Neural cell (in vitro differentiated cells): ENCODE data around the gene SENP8. TPM values are rescaled to one million over a fixed set of nuclear protein-coding genes. Genes with fewer than 3 reads are reported as not detected.

Experiments used
- H2AFZ ChIP-seq: fragments of 200-600, 300-800 bp; sonication (generic), shearing (Covaris generic); 2 replicates; pipeline ENCODE4 v1.6.0; 2014; ENCODE audit warnings: low read depth, mild to moderate bottlenecking, antibody characterized with exemption, low read length, moderate library complexity
- H3F3A ChIP-seq: fragments of 200-600 bp; shearing (Covaris generic); 2 replicates; pipeline ENCODE4 v1.6.1; 2016; ENCODE audit warnings: mild to moderate bottlenecking, moderate library complexity, mixed read lengths, antibody characterized with exemption, low read length; ENCODE audit not compliant: insufficient read depth, poor library complexity, severe bottlenecking
- H3K27ac ChIP-seq: fragments of 200-600, 300-800 bp; sonication (generic), shearing (Covaris generic); 2 replicates; pipeline ENCODE4 v1.5.1; 2014; ENCODE audit warnings: mild to moderate bottlenecking, low read length, moderate library complexity
- H3K27me3 ChIP-seq: fragments of 300-800, 200-600 bp; sonication (generic), shearing (Covaris generic); 2 replicates; pipeline ENCODE4 v1.6.0; 2014; ENCODE audit warnings: mild to moderate bottlenecking, low read depth, low read length, moderate library complexity; ENCODE audit not compliant: insufficient read depth
- H3K36me3 ChIP-seq: fragments of 300-800, 200-600 bp; sonication (generic), shearing (Covaris generic); 2 replicates; pipeline ENCODE4 v1.5.1; 2014; ENCODE audit warnings: mild to moderate bottlenecking, antibody characterized with exemption, low read length, moderate library complexity; ENCODE audit not compliant: insufficient read depth
- H3K4me2 ChIP-seq: fragments of 300-800, 200-600 bp; sonication (generic), shearing (Covaris generic); 2 replicates; pipeline ENCODE4 v1.6.0; 2014; ENCODE audit warnings: mild to moderate bottlenecking, low read length
- H3K4me3 ChIP-seq: fragments of 300-800, 200-600 bp; sonication (generic), shearing (Covaris generic); 2 replicates; pipeline ENCODE4 v1.5.1; 2014; ENCODE audit warnings: mild to moderate bottlenecking, low read length, moderate library complexity
- H3K79me2 ChIP-seq: fragments of 200-600 bp; shearing (Covaris generic); replicated peaks from 2 replicates; pipeline ENCODE4 v1.6.0; 2014; ENCODE audit warnings: mild to moderate bottlenecking, low read length, moderate library complexity; ENCODE audit not compliant: insufficient read depth
- H3K9ac ChIP-seq: fragments of 300-800, 200-600 bp; sonication (generic), shearing (Covaris generic); 2 replicates; pipeline ENCODE4 v1.6.1; 2016; ENCODE audit warnings: mild to moderate bottlenecking, low read length, mixed read lengths
- H3K9me2 ChIP-seq: fragments of 200-600 bp; shearing (Covaris generic); 2 replicates; pipeline ENCODE4 v1.6.1; 2016; ENCODE audit warnings: mild to moderate bottlenecking, low read length, mixed read lengths; ENCODE audit not compliant: insufficient read depth
- H3K9me3 ChIP-seq: fragments of 200-600, 300-800 bp; sonication (generic), shearing (Covaris generic); 2 replicates; pipeline ENCODE4 v1.6.1; 2016; ENCODE audit warnings: mild to moderate bottlenecking, mixed run types, low read length, moderate library complexity, mixed read lengths
- H4K20me1 ChIP-seq: fragments of 200-600 bp; shearing (Covaris generic); 2 replicates; pipeline ENCODE4 v1.6.1; 2016; ENCODE audit warnings: mild to moderate bottlenecking, mixed run types; ENCODE audit not compliant: insufficient read depth
- EP300 ChIP-seq: fragments of 450-650 bp; conservative IDR thresholded peaks from 2 replicates; pipeline ENCODE4 v1.6.1; 2014; ENCODE audit warnings: antibody characterized with exemption, mild to moderate bottlenecking, moderate library complexity; ENCODE audit not compliant: poor library complexity, severe bottlenecking
- EZH2 ChIP-seq: fragments of 200-600, 300-800 bp; shearing (Covaris generic), sonication (generic); IDR thresholded peaks from 2 replicates; pipeline ENCODE4 v1.6.1; 2014; ENCODE audit warnings: antibody characterized with exemption, low read length, borderline replicate concordance, mild to moderate bottlenecking; ENCODE audit not compliant: insufficient read depth, poor library complexity, severe bottlenecking
- MXI1 ChIP-seq: fragments of 450-650 bp; conservative IDR thresholded peaks from 2 replicates; pipeline ENCODE4 v1.6.1; 2014; ENCODE audit warnings: antibody characterized with exemption, mild to moderate bottlenecking; ENCODE audit not compliant: poor library complexity, severe bottlenecking
- POLR2AphosphoS5 ChIP-seq: IDR thresholded peaks from 2 replicates; pipeline ENCODE4 v1.6.1; 2012
- RAD21 ChIP-seq: fragments of 450-650 bp; conservative IDR thresholded peaks from 2 replicates; pipeline ENCODE4 v1.6.1; 2014; ENCODE audit warnings: antibody characterized with exemption, mild to moderate bottlenecking, moderate library complexity
- SMC3 ChIP-seq: fragments of 450-650 bp; conservative IDR thresholded peaks from 2 replicates; pipeline ENCODE4 v1.6.1; 2014; ENCODE audit warnings: antibody characterized with exemption, mild to moderate bottlenecking, moderate library complexity; ENCODE audit not compliant: poor library complexity
- TAF1 ChIP-seq: IDR thresholded peaks from 2 replicates; pipeline ENCODE4 v1.6.1; 2012; ENCODE audit warnings: low read depth
- polyA plus RNA-seq: library from polyadenylated mRNA; depleted of rRNA; stranded (reverse); fragments of >200 nt; gene quantifications from 2 replicates; pipeline ENCODE4 v1.2.3, GENCODE V29; 2014
- TF ChIP-seq, protein P1 (sequence below): IDR thresholded peaks from 2 replicates; pipeline ENCODE4 v1.6.1; 2012; ENCODE audit warnings: borderline replicate concordance
- TF ChIP-seq, protein P2 (sequence below): fragments of 450-650 bp; IDR thresholded peaks from 2 replicates; pipeline ENCODE4 v1.5.1; 2014; ENCODE audit warnings: antibody characterized with exemption, mild to moderate bottlenecking, moderate library complexity; ENCODE audit not compliant: poor library complexity, severe bottlenecking

Gene SENP8
- polyA plus RNA-seq, 1 donor from 2014 or later: 3.2 TPM

- H3K9ac ChIP-seq: no peak overlapping the region
- H3K27me3 ChIP-seq: no peaks in the 10 kb centered on the region
- no peak overlapping the region for H2AFZ ChIP-seq
- no peaks in the 10 kb centered on the region for H3K9me2 ChIP-seq
- no peaks in the 10 kb centered on the region for H4K20me1 ChIP-seq
- no peak overlapping the region for H3K4me3 ChIP-seq
- H3K36me3 ChIP-seq: no peaks in the 10 kb centered on the region
- TF ChIP-seq, protein P1, sequence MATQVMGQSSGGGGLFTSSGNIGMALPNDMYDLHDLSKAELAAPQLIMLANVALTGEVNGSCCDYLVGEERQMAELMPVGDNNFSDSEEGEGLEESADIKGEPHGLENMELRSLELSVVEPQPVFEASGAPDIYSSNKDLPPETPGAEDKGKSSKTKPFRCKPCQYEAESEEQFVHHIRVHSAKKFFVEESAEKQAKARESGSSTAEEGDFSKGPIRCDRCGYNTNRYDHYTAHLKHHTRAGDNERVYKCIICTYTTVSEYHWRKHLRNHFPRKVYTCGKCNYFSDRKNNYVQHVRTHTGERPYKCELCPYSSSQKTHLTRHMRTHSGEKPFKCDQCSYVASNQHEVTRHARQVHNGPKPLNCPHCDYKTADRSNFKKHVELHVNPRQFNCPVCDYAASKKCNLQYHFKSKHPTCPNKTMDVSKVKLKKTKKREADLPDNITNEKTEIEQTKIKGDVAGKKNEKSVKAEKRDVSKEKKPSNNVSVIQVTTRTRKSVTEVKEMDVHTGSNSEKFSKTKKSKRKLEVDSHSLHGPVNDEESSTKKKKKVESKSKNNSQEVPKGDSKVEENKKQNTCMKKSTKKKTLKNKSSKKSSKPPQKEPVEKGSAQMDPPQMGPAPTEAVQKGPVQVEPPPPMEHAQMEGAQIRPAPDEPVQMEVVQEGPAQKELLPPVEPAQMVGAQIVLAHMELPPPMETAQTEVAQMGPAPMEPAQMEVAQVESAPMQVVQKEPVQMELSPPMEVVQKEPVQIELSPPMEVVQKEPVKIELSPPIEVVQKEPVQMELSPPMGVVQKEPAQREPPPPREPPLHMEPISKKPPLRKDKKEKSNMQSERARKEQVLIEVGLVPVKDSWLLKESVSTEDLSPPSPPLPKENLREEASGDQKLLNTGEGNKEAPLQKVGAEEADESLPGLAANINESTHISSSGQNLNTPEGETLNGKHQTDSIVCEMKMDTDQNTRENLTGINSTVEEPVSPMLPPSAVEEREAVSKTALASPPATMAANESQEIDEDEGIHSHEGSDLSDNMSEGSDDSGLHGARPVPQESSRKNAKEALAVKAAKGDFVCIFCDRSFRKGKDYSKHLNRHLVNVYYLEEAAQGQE: no peak
- TF ChIP-seq EP300 (no peak), MXI1 (no peak), TAF1 (no peak), EZH2 (no peak), RAD21 (no peak), POLR2AphosphoS5 (no peak), SMC3 (no peak)
- TF ChIP-seq, protein P2, sequence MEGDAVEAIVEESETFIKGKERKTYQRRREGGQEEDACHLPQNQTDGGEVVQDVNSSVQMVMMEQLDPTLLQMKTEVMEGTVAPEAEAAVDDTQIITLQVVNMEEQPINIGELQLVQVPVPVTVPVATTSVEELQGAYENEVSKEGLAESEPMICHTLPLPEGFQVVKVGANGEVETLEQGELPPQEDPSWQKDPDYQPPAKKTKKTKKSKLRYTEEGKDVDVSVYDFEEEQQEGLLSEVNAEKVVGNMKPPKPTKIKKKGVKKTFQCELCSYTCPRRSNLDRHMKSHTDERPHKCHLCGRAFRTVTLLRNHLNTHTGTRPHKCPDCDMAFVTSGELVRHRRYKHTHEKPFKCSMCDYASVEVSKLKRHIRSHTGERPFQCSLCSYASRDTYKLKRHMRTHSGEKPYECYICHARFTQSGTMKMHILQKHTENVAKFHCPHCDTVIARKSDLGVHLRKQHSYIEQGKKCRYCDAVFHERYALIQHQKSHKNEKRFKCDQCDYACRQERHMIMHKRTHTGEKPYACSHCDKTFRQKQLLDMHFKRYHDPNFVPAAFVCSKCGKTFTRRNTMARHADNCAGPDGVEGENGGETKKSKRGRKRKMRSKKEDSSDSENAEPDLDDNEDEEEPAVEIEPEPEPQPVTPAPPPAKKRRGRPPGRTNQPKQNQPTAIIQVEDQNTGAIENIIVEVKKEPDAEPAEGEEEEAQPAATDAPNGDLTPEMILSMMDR: no peak
- no peaks in the 10 kb centered on the region for H3F3A ChIP-seq
- peaks cover 4% of the 10 kb centered on the region for H3K79me2 ChIP-seq
- no peak overlapping the region for H3K27ac ChIP-seq
- H3K4me2 ChIP-seq: no peak overlapping the region
- no peaks in the 10 kb centered on the region for H3K9me3 ChIP-seq
These were observed 36.0 kb upstream of the SENP8 start for GRCh38 chr15:72082176-72082575.

- Histone ChIP-seq H3K27ac (no peak overlapping the region), H3K36me3 (no peaks in the 10 kb centered on the region), H3K9ac (no peak overlapping the region), H3K79me2 (no peaks in the 10 kb centered on the region), H2AFZ (no peak overlapping the region), H3K27me3 (no peaks in the 10 kb centered on the region), H4K20me1 (no peaks in the 10 kb centered on the region), H3F3A (no peaks in the 10 kb centered on the region), H3K4me3 (no peak overlapping the region), H3K9me2 (no peaks in the 10 kb centered on the region), H3K4me2 (no peak overlapping the region), H3K9me3 (no peaks in the 10 kb centered on the region)
- TF ChIP-seq SMC3 (no peak), EP300 (no peak), EZH2 (no peak), MXI1 (no peak), TAF1 (no peak), POLR2AphosphoS5 (no peak), RAD21 (no peak)
- TF ChIP-seq, protein P2: no peak
- TF ChIP-seq, protein P1: no peak
These were observed 32.0 kb upstream of the SENP8 start for GRCh38 chr15:72086010-72086697.
